ENCODE measurements around the gene DST.

The DST gene

GRCh38 chr6:56534680-56535419 lies 107.8 kb downstream of the DST start:
- no peak for DNase-seq

GRCh38 chr6:56532766-56533551 lies 109.7 kb downstream of the DST start:
- no peak for DNase-seq

DNA sequence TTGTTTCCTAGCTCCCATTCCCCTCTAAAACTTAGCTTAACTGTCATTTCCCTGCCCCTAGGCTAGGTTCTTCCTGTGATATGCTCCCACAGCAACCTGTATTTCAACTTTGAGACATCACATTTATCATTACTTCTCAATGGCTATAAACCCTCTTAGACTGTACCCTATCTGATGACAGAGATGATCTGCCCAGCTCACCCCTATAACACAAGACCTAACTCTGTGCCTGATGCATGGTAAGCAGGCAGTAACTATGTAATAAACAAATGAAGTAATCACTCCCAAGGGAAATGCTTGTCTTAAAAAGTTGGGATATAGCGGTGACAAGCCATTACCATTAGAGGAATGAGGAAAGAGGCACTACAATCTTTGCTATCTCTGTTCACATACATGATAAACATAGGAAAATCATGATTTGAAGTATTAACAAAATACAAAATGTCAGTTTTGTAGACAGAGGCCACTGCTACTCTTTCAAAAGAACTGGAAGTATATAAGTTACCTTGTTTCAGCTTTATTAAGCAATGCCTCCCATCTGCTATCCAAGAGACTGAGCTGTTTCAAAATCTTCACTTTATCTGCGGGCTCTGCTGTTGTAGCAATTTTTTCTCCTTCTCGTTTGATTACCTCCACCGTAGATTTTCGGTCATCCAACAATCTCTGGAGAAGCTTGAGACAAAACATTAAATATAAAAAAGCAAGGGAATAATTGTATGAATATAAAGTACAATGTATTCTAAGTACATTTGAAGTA lies 110.7 kb downstream of the DST start:
- DNase-seq: no peak

GRCh38 chr6:56529594-56530191 lies 113.0 kb downstream of the DST start:
- DNase-seq: no peak

DNA sequence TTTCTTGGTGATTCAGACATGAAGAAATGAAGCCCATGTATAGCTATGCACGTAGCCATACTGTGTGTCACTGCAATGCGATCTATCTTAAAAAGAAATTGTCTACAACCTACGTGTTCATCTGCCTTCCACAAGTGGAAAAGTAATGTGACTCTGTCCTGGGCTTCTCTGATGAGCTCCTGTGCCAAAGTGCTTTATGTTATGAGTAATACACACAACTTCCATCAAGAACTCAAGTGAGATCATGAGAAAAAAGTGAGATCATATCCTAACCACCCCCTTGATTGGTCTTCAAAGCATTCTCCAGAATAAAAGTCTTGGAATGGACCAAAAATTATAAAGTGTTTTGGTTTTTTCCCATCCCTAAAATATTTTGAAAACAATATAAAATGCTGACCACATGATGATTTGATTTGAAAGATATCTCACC lies 114.3 kb downstream of the DST start:
- DNase-seq: no peak

- DNase-seq: no peak
These were observed 114.8 kb downstream of the DST start for GRCh38 chr6:56527934-56528333.

- DNase-seq: no peak
These were observed 115.7 kb downstream of the DST start for GRCh38 chr6:56526860-56527544.

GRCh38 chr6:56525974-56526789 lies 116.5 kb downstream of the DST start:
- DNase-seq: no peak

GRCh38 chr6:56524891-56525703 lies 117.6 kb downstream of the DST start:
- DNase-seq: no peak

- no peak for DNase-seq
These were observed 120.0 kb downstream of the DST start for GRCh38 chr6:56522495-56523270.

GRCh38 chr6:56521976-56522375 lies 120.7 kb downstream of the DST start:
- no peak for DNase-seq

- no peak for DNase-seq
These were observed 121.2 kb downstream of the DST start for GRCh38 chr6:56521454-56521853.

DNA sequence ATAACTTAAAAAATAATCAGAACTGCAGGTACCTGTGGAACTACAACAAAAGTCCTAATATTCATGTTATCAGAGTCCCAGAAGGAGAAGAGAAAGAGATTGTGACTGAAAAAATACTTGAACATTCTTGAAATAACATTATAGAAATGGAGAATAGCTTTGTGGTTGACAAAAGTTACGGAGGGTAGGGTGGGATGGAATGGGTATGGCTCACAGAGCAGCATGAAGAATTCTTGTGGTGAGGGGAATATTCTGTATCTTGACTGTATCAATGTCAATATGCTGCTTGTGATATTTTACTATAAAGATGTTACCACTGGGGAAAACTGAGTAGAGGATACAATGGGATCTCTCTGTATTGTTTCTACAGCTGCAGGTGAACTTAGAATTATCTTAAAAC lies 122.5 kb downstream of the DST start:
- DNase-seq: no peak

DNA sequence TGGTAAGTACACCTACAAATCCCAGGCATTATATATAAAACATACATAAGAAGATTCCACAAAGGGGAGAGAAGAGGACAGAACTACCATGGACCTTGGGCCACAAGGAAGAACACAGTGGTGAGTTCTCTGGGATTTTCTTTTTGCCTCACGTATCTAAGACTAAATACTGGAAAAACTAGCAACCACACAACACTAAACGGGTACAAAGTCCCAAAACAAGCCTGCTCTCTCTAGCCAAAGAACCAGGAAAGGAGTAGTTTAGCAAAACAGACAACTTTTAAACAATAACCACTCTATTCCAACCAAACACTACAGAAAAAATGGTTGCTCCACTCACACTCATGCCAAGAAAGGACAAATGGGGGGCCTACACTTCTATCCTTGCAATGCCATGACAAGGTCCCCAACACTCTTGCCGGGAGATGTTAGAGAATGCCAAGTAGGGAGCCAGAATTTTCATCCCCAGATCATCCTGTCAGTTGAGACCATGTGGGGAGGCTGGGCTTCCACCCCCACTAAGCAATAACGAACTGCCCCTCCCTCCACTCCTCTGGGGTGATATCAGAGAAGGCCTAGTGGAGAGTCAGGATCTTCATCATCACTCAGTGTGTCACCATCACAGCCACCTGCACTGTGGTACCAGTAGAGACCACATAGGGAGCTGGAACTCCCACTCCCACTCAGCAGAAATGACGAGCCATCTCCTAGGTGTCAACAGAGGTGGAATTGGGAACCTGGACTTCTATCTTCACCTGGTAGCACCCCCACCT lies 123.5 kb downstream of the DST start:
- DNase-seq: no peak

DNA sequence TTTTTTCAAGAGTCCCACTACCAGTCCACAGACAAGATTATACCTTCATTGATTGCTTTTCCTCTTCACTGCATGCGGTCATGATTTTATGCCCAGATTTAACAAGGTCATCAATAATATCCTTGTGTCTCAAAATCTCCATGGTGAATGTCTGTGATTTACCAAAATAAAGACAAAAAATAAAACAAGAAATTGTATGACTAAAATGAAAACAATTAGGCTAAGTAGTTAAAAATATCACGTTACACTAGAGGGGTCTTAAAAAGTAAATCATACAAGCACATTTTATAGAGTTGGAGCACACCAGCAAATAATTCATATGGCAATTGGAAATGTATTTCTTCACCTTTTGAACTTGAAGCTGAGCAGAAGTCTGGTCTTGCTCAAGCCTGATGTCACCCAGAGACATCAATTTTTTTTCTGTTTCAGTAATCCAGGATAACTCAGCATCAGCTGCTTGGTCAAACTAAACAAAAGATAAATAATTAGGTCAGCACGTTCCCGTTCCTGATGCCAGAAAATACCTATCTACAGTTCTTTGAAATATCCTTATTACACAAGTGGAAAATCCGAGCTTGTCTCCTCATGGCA lies 125.4 kb downstream of the DST start:
- no peak for DNase-seq

DNA sequence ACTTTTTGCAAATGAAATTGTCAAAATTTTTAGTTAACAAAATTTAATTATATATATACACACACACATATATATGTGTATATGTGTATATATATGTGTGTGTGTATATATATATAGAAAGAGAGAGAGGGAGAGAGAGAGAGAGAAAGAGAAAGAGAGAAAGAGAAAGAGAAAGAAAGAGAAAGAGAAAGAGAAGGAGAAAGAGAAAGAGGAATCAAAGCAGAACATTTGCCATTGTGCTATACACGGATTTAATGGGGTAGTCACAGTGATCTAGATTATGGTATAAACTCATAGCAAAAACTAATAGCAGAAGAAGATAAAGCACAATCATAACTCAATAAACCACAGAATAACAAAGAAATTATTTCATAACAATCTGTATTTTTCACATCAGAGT lies 126.7 kb downstream of the DST start:
- DNase-seq: no peak

DNA sequence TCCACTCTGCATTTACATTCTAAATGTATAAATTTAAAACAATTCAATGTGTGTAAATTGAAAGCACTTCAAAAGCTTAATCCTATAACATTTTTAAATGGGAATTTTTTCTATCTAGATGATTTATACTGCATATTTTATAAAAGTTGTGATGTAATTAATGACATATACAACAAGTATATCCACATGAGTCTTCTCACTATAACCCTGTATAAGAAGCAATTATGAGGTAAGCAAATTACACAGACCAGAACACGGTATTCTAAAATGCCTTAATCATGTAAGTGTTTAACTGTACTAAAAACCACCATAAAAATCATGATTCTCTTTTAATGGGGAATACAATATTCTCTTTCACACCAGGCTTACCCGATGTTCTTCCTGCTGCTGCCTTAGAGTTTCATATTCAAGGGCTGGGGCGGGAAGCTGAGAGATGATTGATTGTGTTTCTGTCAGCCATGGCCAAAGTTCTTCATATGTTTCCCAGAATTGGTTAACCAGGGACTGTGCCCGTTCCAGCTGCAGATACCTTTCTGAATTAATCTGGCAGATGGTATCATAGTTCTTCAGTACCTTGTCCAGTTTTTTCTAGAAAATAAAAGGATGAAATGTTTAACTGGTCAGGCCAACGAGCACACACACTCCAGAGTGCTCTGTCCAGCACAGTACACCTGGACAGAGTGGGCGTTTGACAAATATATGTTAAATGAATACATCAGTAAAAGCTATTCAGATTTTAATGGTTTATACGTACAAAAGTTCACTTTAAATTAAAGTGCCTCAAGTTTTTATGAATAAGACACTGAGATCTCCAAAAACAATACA lies 127.4 kb downstream of the DST start:
- DNase-seq: no peak

GRCh38 chr6:56514395-56514794 lies 128.3 kb downstream of the DST start:
- no peak for DNase-seq
